ENCODE data around the gene TRIO.

The TRIO gene

GRCh38 chr5:14123974-14124482 is 19.1 kb upstream of the TRIO start:
- no peak for DNase-seq

- DNase-seq, result no peak
Observed at GRCh38 chr5:14125262-14125661, 17.9 kb upstream of the TRIO start.

- no peak for DNase-seq
Observed at GRCh38 chr5:14127587-14127986, 15.6 kb upstream of the TRIO start.

GRCh38 chr5:14128079-14128478 is 15.1 kb upstream of the TRIO start:
- no peak for DNase-seq

- DNase-seq, result no peak
Observed at GRCh38 chr5:14129123-14129522, 14.0 kb upstream of the TRIO start.

GRCh38 chr5:14131855-14132503 is 11.2 kb upstream of the TRIO start:
- no peak for DNase-seq

- no peak for DNase-seq
Observed at GRCh38 chr5:14133394-14133793, 9.7 kb upstream of the TRIO start.

GRCh38 chr5:14134083-14134482 is 9.1 kb upstream of the TRIO start:
- DNase-seq, result no peak

- no peak for DNase-seq
Observed at GRCh38 chr5:14134771-14135170, 8.4 kb upstream of the TRIO start.

- no peak for DNase-seq
Observed at GRCh38 chr5:14135621-14136020, 7.5 kb upstream of the TRIO start.

GRCh38 chr5:14136228-14136627 is 6.9 kb upstream of the TRIO start:
- no peak for DNase-seq

GRCh38 chr5:14138608-14139540 is 4.3 kb upstream of the TRIO start:
- DNase-seq, result no peak

- DNase-seq, result no peak
Observed at GRCh38 chr5:14141764-14142163, 1.4 kb upstream of the TRIO start.

GRCh38 chr5:14142202-14142826 is 828 bp upstream of the TRIO start:
- DNase-seq, result no peak

GRCh38 chr5:14143546-14143840 is 351 bp downstream of the TRIO start:
- no peak for DNase-seq

GRCh38 chr5:14143841-14144585 is 871 bp downstream of the TRIO start:
- DNase-seq, result peak; percentile 19

GRCh38 chr5:14144586-14145434 is 1.7 kb downstream of the TRIO start:
- DNase-seq, result peak; percentile 41

GRCh38 chr5:14145435-14146334 is 2.5 kb downstream of the TRIO start:
- no peak for DNase-seq

GRCh38 chr5:14146725-14147124 is 3.6 kb downstream of the TRIO start:
- DNase-seq, result no peak

GRCh38 chr5:14147210-14147609 is 4.1 kb downstream of the TRIO start:
- DNase-seq, result no peak

- DNase-seq, result no peak
Observed at GRCh38 chr5:14148483-14148882, 5.3 kb downstream of the TRIO start.

Measured in KG1 (cell line).